Measurements from ENCODE around the gene WIPF1.
"Not testable (repeated sequence)": the region's sequence is repeated elsewhere in the genome, so short reads cannot be mapped to it uniquely, and the experiment has no call there.

WIPF1 gene

GRCh38 chr2:174573621-174574081, 24.0 kb downstream of the WIPF1 start:
- DNase-seq (ENCODE audit: low read depth, low spot score) = no peak

DNA sequence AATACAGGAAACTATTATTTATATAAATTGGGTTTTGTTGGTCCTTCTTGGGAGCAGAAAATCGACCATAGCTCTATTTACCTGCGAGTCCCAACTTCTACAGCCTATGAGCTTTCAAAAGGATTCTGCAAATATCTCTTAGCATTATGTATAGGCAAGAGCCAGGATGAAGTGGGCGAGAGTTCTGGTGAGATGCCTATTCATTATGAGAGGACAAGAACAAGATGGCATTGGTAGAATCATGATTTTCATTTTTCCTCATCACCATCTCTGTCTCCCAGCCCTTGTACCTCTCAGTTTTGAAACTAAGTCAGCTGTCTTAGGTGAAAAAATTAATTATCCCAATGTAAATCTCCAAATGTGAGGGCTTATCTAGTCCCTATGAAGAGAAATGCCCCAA, 25.0 kb downstream of the WIPF1 start:
- no peak for DNase-seq (ENCODE audit: low read depth, low spot score)

DNA sequence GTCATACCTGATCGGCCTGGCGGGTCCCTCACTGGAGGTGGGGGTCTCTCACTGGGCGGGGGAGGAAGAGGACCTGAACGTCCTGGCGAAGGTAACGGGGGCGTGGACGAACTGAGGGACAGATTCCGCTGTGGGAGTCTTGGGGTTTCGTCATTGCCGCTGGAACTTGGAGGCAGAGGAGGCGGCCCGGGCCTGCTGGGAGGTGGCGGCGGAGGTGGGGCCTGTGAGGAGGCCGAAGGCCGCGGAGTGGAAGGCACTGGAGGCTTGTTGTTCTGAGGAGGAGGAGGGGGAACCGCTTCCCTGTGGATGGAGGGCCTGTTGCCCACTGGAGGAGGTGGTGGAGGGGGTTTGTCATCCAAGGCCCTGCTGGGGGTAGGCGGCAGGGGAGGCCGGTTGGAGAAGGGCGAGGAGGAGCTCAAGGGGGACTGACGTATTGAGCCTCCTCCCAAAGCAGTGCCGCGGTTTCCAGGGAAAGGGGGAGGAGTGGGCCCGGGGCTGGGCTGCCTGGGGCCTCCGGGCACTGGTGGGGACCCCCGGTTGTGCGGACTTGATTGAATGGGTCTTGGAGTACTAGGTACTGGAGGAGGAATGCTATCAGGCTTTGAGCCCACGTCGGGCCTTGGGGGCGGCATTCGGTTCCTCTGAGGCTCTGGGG, 25.8 kb downstream of the WIPF1 start:
- no peak for DNase-seq (ENCODE audit: low read depth, low spot score)

GRCh38 chr2:174570318-174570958, 27.2 kb downstream of the WIPF1 start:
- DNase-seq (ENCODE audit: low read depth, low spot score) = no peak

DNA sequence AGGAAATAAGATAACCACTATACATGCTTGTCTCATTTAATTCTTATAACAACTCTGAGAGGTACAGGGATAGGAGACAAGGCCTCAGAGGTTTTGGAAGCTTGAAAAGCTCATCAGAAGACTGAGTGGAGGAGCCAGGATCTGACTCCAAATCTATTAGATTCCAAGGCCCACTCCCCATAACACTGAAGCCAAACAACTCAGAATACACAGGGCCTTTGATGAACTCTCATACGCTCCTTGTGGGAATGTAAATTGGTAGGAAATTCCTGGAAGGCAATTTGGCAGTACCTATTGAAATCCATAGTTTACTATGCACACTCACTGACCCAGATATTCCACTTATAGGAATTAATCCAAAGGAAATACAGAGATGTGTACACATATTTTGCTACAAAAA, 27.9 kb downstream of the WIPF1 start:
- DNase-seq (ENCODE audit: low read depth, low spot score) = no peak

DNA sequence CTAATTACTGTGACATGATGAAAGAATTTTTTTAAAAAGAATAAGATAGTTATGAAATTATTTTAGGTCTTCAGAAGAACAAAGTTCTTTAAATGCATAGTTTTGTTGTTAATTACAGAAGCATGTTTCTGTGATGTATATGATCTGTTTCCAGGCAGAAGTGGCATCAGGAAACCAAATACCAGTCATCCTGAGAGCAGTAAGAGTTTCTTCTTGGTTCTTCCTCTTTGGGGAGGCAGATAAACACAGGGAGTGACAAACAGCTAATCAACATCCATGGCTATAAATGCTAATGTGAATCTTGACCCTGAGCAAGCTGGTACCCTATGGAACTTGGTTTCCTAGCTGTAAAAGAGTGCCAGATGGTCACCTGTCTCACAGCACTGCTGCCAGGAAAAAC, 29.2 kb downstream of the WIPF1 start:
- DNase-seq (ENCODE audit: low read depth, low spot score) = no peak

GRCh38 chr2:174566871-174567270, 30.7 kb downstream of the WIPF1 start:
- no peak for DNase-seq (ENCODE audit: low read depth, low spot score)

DNA sequence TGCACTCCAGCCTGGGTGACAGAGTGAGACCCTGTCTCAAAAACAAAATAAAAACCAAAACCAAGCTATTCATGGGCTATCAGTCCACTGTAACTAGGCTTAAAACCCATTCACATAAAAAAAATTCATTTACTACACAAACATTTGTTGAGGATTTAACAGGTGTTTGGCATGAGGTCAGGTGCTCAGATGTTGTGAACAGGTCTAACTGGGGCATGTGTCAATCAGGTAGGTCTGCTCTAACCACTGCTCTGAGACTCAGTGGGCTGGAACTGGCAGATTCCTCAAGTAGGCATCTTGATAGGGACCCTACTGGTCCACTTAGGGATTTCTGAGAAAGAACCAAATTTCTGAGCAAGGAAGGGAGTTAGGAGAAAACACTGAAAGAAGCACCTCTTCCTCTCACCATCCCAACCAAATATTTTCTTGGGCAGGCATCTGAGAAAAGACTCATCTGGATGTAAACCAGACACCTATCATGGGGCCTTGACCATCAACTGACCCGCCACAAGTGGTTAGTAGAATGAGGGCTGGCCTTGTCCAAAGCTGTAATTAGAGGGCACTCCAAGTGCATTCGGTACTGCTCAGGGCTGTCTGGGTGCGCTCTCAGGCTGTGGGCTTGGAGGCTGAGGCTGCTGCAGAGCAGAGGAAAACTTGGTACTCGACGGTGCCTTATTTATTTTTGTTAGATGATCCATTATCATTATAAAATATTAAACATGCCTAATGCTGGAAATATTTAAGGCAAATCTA, 33.9 kb downstream of the WIPF1 start:
- no peak for DNase-seq (ENCODE audit: low read depth, low spot score)

DNA sequence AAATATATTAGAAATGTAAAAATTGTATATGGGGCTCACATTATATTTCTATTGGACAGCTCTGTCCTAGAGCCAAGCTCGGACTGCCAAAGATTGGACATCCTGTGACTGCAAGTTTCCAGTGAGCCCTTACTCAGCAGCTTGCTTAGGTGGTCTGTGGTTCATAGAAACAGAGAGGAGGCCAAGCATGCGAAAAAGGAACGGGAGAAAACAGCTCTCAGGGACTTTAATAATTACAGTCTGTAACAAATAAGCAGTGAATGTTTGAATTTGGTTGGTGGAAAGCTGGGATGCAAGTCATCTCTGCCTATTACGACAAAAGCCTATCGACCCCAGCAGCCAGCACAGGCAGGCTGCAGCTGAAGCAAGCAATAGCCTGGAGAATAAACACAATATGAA, 35.6 kb downstream of the WIPF1 start:
- DNase-seq (ENCODE audit: low read depth, low spot score) = no peak

- DNase-seq (ENCODE audit: low read depth, low spot score) = no peak
These were observed 36.2 kb downstream of the WIPF1 start for GRCh38 chr2:174561283-174561971.

GRCh38 chr2:174560737-174561136, 36.9 kb downstream of the WIPF1 start:
- DNase-seq (ENCODE audit: low read depth, low spot score) = no peak

- no peak for DNase-seq (ENCODE audit: low read depth, low spot score)
These were observed 41.6 kb downstream of the WIPF1 start for GRCh38 chr2:174555998-174556397.

- DNase-seq (ENCODE audit: low read depth, low spot score) = no peak
These were observed 43.0 kb downstream of the WIPF1 start for GRCh38 chr2:174554529-174555150.

DNA sequence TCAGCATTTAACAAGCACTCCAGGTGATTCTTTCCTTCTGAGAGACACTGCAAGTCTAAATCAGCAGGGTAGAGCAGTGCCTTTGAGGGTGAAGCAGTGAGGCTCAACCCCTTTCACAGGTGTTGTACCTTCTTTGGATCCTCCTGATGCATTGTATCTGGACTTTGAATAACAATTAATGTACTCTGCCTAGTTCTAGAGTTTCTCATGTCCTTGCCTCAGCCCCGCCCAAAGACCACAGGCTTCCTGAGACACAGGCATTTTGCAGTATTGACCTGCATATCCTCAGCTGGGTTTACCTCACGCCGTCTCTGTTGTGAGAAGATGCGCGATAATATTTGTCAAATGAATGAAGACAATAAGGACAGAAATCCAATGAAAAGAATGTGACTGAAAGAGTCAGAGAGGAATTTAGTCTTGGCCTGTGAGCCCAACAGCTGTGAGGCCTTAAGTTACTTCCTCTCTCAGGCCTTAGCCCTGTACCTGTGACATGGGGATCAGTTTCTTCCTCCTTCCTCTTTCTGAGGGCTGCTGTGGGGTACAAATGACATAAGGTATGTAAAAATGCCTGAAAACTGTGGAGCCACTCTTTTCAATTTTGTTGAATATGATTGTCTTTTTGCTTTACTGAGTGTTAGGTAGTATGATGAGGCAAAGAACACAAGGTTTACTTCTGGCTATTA, 43.7 kb downstream of the WIPF1 start:
- DNase-seq (ENCODE audit: low read depth, low spot score) = no peak

GRCh38 chr2:174552880-174553279, 44.7 kb downstream of the WIPF1 start:
- DNase-seq (ENCODE audit: low read depth, low spot score) = no peak

DNA sequence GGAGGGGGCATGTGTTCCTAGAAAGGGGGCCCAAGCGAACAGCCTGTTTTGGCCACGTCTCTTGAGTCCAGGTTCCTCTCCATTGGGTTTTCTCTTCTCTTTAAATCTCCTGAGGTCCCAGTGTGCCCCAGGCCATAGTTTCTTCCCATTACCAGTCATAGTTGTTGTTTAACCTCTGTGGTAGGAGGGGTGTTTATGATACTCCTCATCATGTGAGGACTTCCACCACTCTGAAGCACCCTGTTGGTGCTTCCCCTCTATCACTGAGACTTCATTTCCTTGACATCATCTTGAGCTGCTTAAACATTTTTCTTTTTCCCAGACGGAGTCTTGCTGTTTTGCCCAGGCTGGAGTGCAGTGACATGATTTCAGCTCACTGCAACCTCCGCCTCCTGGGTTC, 45.9 kb downstream of the WIPF1 start:
- no peak for DNase-seq (ENCODE audit: low read depth, low spot score)

DNA sequence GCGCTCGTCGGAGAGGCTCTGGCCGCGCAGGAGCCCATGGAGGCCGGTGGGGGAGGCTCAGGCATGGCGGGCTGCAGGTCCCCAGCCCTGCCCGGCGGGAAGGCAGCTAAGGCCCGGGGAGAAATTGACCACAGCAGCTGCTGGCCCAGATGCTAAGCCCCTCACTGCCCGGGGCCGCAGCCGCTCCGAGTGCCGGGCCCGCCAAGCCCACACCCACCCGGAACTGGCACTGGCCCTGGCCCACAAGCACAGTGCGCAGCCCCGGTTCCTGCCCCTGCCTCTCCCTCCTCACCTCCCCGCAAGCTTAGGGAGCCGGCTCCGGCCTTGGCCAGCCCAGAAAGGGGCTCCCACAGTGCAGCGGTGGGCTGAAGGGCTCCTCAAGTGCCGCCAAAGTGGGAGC, 49.0 kb downstream of the WIPF1 start:
- not testable (repeated sequence) for DNase-seq (ENCODE audit: low read depth, low spot score)

DNA sequence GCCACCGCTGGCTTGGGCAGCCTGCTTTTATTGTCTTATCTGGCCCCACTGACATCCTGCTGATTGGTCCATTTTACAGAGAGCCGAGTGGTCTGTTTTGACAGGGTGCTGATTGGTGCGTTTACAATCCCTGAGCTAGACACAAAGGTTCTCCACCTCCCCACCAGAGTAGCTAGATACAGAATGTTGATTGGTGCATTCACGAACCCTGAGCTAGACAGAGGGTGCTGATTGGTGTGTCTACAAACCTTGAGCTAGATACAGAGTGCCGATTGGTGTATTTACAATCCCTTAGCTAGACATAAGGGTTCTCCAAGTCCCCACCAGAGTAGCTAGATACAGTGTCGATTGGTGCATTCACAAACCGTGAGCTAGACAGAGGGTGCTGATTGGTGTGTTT, 49.6 kb downstream of the WIPF1 start:
- DNase-seq (ENCODE audit: low read depth, low spot score) = not testable (repeated sequence)

- no peak for DNase-seq (ENCODE audit: low read depth, low spot score)
These were observed 50.8 kb downstream of the WIPF1 start for GRCh38 chr2:174546519-174547506.

DNA sequence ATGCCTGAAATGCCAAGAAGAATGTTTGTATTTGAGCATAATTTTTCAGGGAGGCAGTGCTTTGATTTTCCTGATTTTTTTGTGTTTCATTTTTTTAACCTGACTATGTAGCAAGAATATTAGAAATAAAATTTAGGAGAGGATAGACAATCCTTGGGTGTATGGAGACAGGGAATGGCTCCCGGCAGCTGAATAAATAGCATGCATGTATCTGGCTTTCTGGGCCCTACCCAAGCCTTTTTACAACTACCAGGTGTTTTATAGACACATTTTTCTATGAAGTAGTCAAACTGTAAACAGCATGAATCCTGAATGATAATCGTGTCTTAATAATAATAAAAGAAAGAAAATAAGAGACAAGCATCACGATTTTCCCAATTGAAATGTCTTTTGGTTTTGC, 52.4 kb downstream of the WIPF1 start:
- DNase-seq (ENCODE audit: low read depth, low spot score) = no peak

Measured in activated naive CD8-positive, alpha-beta T cell treated with anti-CD3 and anti-CD28 coated beads, Interleukin-2, amount 50 U/mL, for 16 hours (primary cell).